NCI-H524 (cell line): ENCODE results near the gene FAM50B.

Source experiments
- DNase-seq, 2 experiments: peaks; one replicate each; lab custom pipeline; 2025; lab: John Stamatoyannopoulos, UW

The FAM50B gene

DNA sequence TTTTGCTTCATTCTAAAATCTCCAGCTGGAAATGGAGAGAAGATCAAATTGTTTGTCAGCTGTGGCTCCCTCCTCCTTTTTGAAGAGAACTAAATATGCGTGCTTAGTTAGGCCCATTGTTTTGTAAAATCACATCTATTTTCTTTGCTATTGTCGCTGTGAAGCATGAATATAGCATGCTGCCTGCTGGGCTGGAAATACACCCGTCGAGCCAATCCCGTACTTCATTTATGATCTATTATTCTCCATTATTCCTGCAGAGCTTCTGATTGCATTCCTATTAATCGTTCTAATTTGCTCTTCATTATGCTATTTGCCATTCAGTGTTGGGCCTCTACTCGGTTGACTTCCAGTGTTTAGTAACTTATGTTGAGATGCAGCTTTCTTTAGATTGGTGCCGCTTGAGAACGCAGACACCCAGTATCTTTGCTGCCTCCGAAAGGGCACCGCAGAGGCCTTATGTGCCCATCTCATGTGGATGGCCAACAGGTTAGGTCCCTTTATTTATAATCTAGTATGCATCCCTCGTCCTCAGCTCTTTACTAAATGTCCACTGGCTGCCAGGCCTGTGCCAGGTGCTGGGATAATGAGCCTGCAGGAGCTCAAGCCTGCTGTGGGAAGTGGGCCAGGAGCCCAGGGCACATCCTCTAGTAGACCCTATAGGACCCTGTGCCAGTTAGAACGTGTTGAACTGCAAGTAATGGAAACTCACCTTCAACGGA, 45.6 kb downstream of the FAM50B start:
- DNase-seq = no peak

DNA sequence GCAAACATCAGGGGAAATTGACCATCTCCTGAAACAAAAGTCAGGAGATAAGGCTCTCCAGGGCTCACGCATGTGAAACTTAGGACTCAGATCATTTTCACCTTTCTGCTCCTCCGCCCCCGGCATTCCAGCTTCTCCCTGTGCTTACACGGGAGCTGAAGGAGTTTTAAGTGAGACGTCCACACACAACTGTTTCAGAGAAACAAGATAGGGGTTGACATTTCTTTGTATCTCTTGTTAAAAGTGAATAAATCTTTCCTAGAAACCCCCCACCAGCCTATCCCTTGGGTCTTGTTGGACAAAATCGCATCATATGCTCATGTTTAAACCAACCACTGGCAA, 46.1 kb downstream of the FAM50B start:
- DNase-seq = no peak

DNA sequence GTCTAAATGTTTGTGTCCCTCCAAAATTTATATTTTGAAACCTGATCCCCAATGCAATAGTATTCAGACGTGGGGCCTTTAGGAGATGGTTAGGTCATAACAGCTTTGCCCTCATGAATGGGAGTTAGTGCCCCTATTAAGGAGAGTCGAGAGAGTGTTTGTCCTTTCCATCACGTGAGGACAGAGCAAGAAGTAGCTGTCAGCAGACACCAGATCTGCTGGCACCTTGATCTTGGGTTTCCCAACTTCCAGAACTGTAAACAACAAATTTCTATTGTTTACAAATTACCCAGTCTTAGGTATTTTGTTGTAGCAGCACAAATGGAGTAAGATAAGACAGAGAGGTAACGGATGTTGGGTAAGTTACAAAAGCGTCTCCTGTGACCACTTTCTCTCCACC, 46.6 kb downstream of the FAM50B start:
- DNase-seq = no peak

DNA sequence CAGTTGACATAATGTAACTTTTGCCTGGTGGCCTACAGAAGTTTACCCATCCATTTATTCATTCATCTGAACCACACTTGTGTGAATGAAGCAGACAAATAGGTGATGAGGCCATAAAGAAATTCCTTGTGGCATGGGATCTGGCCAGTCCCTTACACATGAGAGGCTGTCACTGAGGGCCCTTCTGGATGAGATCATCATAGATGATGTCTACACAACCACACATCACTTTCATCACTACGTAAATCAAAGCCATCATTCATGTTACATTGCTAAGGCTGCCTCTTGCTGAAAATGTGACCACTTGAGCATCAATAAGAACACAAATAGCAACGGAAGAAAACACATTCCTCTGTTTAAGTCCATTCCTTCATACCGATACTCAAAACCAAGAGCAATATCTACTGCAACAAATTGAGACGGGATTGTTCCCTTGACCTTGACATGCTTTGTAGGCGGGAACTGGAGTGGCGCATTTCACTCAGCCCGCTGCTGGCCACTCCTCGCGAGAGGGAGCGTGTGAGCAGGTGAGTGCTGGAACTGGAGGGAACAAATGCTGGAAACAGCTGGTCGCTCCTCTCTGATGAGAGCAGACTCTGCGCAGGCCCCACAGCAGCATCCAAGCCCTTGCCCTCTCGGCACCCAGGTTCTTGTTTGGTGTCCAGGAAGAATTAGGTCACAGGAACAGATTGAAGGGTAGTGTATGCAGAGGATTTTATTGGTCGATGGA, 49.3 kb downstream of the FAM50B start:
- no peak for DNase-seq

DNA sequence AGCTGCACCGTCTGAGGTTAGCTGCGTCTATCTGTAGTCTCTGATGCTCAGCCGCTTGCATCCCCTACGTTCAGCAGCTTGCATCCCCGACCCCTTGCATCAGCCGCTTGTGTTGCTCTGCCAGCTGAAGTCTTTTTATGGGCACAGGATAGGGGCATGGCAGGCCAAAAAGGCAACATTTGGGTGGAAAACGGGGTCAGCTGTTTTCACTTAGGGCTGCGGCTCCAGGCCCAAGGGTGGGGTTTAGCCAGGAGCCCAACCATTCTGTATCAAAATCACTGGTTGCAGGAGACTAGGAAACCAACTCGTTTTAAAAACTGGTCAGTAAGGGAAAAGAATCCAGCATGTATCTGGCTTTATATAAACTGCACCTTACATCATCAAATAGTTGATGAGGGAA, 49.9 kb downstream of the FAM50B start:
- no peak for DNase-seq

DNA sequence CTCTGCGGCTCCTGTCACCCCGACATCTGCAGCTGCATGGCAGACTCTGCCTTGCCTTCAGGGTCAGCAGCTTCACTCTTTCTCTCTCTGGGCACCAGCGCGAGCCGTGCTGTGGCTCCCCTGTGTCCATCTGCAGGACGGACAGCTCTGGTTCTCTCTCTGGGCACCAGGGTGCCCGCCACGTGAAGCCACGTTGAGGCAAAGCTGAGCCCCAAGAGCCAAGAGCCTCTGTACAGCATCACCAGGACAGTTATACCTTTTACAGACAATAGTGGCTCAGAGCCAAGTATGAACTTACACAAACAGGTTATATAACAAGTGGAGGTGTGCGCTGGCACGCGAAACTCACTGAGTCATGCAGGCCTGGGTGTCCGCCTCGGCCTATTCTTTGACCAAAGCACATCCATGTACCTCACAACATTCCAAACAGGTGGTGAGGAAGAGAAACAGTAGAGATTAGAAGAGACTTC, 50.8 kb downstream of the FAM50B start:
- no peak for DNase-seq
